Activated CD4-positive, alpha-beta T cell treated with anti-CD3 and anti-CD28 coated beads, Interleukin-2, amount 10 ng/mL, durations not matched to agents 24 days and 14 days (primary cell): Measurements from ENCODE around the gene MBD5. TPM values are rescaled to one million over a fixed set of nuclear protein-coding genes. Genes with fewer than 3 reads are reported as not detected.
"Not testable (repeated sequence)": the region's sequence is repeated elsewhere in the genome, so short reads cannot be mapped to it uniquely, and the experiment has no call there.

Experiments
- DNase-seq: peaks from one replicate; pipeline ENCODE4 v3.0.0; 2022
- H3K27ac Mint-ChIP-seq: one replicate; pipeline ENCODE4 v1.8.0; 2022; ENCODE audit warnings: mild to moderate bottlenecking, mixed read lengths
- H3K27me3 Mint-ChIP-seq: one replicate; pipeline ENCODE4 v1.8.0; 2022; ENCODE audit warnings: mixed read lengths
- H3K36me3 Mint-ChIP-seq: one replicate; pipeline ENCODE4 v1.8.0; 2022; ENCODE audit warnings: low read depth, mild to moderate bottlenecking, mixed read lengths
- H3K4me1 Mint-ChIP-seq: one replicate; pipeline ENCODE4 v1.8.0; 2021; ENCODE audit warnings: mixed read lengths
- H3K4me3 Mint-ChIP-seq: one replicate; pipeline ENCODE4 v1.8.0; 2022; ENCODE audit warnings: mild to moderate bottlenecking, moderate library complexity, mixed read lengths
- H3K9me3 Mint-ChIP-seq: one replicate; pipeline ENCODE4 v1.8.0; 2021; ENCODE audit warnings: mixed read lengths
- intact Hi-C: fragments of 100-400 bp; cut with micrococcal nuclease; formaldehyde crosslinking; loops from one replicate; pipeline ENCODE4 v1.15.1; 2023
- total RNA-seq: library from RNA; stranded (reverse); gene quantifications from 2 replicates; pipeline ENCODE4 v1.2.3, GENCODE V29; 2022

Gene MBD5
- total RNA-seq, 1 donor from 2014 or later = 24.6 TPM

DNA sequence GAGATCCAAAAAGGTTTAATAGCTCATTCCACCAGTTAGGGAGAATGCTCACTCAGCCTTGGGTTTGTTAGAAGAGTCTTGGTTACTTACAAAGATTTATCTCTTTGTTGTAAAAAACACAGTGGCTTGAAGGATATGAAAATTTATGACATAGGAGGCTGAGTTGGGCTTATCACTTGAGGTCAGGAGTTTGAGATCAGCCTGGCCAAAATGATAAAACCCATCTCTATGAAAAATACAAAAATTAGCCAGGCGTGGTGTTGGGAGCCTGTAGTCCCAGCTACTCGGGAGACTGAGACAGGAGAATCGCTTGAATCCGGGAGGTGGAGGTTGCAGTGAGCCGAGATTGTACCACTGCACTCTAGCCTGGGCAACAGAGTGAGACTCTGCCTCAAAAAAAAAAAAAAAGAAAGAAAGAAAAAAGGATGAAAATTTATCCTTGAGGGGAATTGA lies 522.2 kb downstream of the MBD5 start:
- DNase-seq, intact Hi-C loops, H3K27ac Mint-ChIP-seq, H3K4me3 Mint-ChIP-seq, H3K27me3 Mint-ChIP-seq, H3K36me3 Mint-ChIP-seq: not testable (repeated sequence)
- Mint-ChIP-seq H3K9me3 (peaks cover 11% of the 10 kb centered on the region), H3K4me1 (peaks cover 63% of the 10 kb centered on the region)

DNA sequence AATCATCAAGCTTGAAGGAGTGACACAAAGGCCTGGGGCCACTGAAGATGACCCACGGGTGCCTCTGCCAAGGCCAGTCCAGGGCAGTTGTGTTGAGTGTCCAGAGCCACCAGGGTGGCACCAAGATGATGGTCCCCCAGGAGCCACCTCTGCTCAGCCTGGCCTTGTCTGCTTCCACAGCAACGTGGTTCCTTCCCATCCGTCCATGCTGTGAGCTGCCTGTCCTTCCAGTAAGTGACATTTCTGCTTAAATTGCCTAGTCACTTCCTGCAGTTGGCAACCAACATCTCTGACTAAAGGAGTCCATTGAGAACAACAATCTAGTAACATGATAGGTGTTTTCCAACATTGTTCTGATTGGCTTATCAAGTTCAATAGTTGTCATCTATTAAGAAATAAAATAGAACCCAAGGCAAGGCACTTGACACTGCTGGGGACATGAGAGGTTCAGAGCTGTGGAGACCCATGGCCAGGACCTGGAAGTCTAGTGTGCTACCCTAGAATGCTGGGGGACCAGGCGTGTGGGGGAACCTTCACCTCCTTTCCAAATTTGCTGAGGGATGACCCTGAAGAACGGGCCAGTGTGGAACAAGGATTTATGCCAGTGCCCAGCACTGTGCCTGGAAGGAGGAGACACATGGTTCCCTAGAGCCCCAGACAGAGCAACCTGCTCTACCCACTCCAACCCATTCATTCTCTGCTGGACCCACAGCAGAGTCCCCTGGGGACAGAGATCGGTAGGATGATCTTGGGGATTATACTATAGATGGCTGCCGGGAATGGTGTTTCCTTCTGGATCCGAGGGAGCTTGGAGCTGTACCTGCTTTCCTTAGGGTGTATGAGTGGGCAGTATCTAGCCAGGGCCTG lies 524.7 kb downstream of the MBD5 start:
- Mint-ChIP-seq H3K4me3 (peak overlapping the region; percentile 36), H3K27me3 (no peaks in the 10 kb centered on the region), H3K9me3 (peaks cover 10% of the 10 kb centered on the region), H3K36me3 (peaks cover 4% of the 10 kb centered on the region), H3K4me1 (peaks cover 47% of the 10 kb centered on the region), H3K27ac (peak overlapping the region; percentile 87)
- DNase-seq = peak; percentile 83
- intact Hi-C loops = loop anchor here (1.0 kb wide), 1 partner anchor 100 kb away; no protein-coding TSS in a partner anchor

DNA sequence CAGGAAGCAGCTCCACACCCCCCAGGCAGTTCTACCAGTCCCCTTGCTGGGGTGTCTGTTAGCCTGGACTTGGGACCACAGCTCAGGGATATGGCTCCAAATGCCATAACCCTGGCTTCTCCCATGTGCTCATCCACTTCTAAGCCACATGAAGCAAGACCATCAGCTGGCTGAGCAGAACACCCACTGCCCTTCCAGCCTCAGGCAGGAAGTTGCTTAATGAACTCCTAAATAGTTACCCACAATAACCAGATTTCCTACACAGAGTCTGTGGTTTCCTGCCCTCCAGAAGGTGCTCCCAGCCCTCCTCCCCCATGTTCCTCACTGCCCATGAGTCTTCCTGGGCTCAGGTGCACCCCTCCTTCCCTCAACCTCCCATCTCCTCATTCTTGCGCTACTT lies 525.4 kb downstream of the MBD5 start:
- H3K36me3 Mint-ChIP-seq = peaks cover 2% of the 10 kb centered on the region
- intact Hi-C loops = no loop called here
- peaks cover 42% of the 10 kb centered on the region for H3K4me1 Mint-ChIP-seq
- H3K27me3 Mint-ChIP-seq = no peaks in the 10 kb centered on the region
- H3K27ac Mint-ChIP-seq = peak overlapping the region; percentile 87
- H3K9me3 Mint-ChIP-seq = peaks cover 6% of the 10 kb centered on the region
- peak; percentile 71 for DNase-seq
- peak overlapping the region; percentile 34 for H3K4me3 Mint-ChIP-seq

DNA sequence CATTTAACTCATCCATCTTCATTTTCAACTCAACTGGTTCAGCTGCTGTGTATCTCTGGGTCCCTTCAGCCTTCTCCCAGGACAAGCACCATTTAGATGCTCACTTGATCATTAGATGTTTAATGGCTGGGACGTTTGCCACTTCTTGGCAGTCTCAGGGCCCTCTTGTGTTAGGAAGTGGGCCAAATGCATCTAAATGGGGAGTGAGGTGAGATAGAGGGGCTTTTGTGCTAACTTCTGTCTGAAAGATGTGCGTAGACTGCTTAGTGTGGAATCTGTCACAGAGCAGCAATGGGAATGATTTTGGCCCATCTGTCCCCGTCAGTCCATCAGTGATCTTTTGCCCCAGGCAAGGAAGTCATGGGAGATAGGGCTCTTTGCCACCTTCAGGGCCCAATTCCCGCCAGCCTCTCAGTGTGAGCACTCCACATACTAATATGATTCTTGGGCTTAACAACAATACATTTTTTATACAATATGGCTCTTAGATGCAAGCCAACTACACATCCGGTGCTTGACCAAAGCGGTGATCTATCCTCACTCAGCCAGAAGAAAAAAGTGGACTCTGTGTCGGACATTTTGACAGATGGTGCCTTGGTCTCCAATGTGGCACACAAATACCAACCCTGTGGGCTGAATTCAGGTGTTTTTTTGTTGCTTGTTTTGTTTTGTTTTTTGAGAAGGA lies 528.0 kb downstream of the MBD5 start:
- Mint-ChIP-seq H3K27ac (no peak overlapping the region), H3K9me3 (peaks cover 6% of the 10 kb centered on the region), H3K4me1 (peaks cover 37% of the 10 kb centered on the region), H3K27me3 (no peaks in the 10 kb centered on the region), H3K36me3 (peaks cover 2% of the 10 kb centered on the region), H3K4me3 (no peak overlapping the region)
- DNase-seq = no peak
- intact Hi-C loops = no loop called here

DNA sequence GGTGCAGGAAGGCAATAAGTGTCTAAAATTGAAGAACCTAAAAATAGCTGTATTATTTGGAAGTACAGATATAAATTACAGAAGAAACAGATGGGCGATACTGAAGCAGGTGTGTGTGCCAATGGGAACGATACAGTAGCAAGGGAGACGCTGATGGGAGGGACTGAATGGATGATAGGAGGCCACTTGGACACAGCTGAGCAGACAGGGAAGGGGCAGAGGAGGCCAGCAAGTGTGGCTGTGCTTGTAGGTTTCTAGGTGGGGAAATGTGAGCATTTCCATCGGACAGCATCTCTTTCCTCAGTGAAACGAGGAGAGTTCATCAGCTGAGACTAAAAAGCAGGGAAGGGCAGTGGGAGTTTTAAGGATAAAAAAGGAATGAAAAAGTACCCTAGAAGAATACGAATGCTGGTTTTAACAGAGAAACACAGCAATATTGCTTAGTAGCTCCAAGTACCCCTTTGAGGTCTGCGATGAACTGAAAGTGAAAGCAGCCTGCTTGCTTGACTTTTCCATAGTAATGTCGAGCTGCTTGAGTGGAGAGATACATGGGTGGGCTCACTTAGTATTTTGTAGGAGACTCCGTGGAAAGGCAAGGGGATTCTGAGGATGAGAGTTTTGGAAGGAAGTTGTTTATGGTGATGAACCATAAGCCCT lies 531.9 kb downstream of the MBD5 start:
- intact Hi-C loops = loop anchor here (1.0 to 2.0 kb wide), 2 partner anchors 28 to 50 kb away; no protein-coding TSS in a partner anchor
- Mint-ChIP-seq H3K27ac (no peak overlapping the region), H3K4me1 (peaks cover 6% of the 10 kb centered on the region), H3K36me3 (no peaks in the 10 kb centered on the region), H3K9me3 (peaks cover 9% of the 10 kb centered on the region), H3K4me3 (no peak overlapping the region), H3K27me3 (no peaks in the 10 kb centered on the region)
- DNase-seq = peak; percentile 88

DNA sequence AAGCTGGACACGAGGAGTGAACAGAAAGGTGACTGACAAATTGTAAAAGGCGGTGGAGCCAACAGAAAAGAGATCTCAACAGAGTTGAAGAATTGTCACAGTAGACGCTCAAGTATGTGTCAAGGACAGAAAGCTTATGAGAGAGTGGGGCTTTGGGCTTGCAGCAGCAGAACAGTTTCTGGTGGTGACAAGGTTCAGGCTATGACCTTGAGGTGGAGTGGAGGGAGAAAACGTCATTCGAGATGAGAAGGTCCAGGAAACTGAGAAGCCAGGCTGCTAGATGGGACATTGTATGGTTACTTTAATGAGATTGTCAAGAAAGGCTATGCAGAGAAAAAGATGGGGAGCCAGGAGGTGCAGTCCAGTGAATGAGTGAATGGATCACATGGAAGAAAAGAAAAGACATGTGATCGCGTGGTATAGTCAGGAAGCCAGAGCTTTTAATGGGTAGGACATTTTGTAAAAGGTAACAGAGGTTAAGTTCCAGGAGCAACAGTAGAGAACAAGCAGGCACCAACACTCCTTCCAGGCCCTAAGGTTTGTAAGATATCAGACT lies 532.5 kb downstream of the MBD5 start:
- Mint-ChIP-seq H3K36me3 (no peaks in the 10 kb centered on the region), H3K27me3 (no peaks in the 10 kb centered on the region), H3K4me3 (no peak overlapping the region), H3K9me3 (peaks cover 13% of the 10 kb centered on the region), H3K27ac (no peak overlapping the region), H3K4me1 (peaks cover 6% of the 10 kb centered on the region)
- intact Hi-C loops = loop anchor here (1.0 to 2.0 kb wide), 2 partner anchors 29 to 50 kb away; no protein-coding TSS in a partner anchor
- DNase-seq = no peak

DNA sequence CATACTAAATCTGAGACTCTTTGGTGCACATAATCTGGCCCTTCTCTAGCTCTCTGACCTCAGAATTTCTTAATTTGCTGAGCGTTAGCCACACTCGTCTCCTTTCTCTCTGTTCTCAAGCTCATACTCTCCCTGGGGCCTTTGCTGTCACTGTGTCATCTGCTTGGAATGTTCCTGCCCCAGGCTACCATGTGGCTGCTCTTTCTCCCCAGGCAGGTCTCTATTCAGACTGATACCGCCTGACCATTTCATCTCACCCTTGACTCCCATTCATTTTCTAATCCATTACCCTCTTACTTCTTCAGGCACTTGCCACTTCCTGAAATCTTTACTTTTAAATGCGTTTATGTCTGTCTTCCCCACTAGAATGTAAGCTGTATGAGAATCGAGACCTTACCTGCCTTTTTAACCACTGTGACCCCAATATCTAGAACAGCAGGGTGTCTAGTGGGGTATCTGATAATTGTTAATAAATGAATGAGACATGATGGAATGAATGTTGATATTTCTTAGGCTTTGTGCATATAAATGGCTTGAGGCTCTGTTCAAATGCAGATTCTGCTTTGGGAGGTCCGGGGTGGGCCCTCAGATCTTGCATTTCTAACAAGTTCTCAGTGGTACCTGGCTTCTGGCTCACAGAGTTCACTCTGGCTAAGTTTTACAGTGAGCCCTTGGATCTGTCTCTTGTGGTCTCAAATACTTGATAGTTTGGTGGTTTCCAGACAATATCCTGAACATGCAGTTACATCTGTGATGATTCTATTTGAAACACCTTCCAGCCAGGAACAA lies 533.8 kb downstream of the MBD5 start:
- Mint-ChIP-seq H3K4me1 (peaks cover 6% of the 10 kb centered on the region), H3K27ac (no peak overlapping the region), H3K36me3 (no peaks in the 10 kb centered on the region), H3K9me3 (peaks cover 15% of the 10 kb centered on the region), H3K27me3 (no peaks in the 10 kb centered on the region), H3K4me3 (no peak overlapping the region)
- no peak for DNase-seq
- intact Hi-C loops = no loop called here

DNA sequence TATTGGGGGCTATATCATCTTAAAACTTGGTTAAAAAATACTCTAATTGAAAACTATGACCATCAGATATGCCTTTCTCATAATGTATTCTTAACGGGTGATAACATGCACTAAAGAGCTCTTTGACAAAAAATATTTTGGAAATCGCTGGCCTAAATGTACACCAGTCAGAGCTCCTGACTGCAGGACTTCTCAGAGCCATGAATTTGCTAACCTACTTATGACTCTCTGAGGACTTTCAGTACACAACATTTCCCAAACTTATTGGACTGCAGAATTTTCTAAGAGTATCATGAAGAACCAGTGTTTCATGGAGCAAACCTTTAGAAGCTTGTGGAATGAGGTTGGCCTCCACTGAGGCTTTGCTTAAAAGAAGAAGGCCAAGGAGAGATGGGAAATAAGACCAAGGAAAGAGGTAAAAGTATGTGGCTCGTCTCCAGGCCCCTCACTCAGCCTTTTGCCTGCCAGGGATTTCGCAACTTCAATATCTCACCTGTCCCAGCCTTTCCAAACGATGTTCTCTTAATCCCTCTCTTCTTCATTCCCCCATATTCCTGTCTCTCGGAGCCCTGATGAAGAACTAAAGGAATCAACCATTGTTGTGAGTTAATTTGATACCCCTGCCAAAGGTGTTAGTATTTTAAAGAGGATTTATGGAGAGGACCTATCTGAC lies 534.9 kb downstream of the MBD5 start:
- no peak for DNase-seq
- no peaks in the 10 kb centered on the region for H3K27me3 Mint-ChIP-seq
- no peaks in the 10 kb centered on the region for H3K36me3 Mint-ChIP-seq
- H3K9me3 Mint-ChIP-seq = peaks cover 15% of the 10 kb centered on the region
- no peak overlapping the region for H3K4me3 Mint-ChIP-seq
- intact Hi-C loops = no loop called here
- peaks cover 6% of the 10 kb centered on the region for H3K4me1 Mint-ChIP-seq
- H3K27ac Mint-ChIP-seq = no peak overlapping the region

DNA sequence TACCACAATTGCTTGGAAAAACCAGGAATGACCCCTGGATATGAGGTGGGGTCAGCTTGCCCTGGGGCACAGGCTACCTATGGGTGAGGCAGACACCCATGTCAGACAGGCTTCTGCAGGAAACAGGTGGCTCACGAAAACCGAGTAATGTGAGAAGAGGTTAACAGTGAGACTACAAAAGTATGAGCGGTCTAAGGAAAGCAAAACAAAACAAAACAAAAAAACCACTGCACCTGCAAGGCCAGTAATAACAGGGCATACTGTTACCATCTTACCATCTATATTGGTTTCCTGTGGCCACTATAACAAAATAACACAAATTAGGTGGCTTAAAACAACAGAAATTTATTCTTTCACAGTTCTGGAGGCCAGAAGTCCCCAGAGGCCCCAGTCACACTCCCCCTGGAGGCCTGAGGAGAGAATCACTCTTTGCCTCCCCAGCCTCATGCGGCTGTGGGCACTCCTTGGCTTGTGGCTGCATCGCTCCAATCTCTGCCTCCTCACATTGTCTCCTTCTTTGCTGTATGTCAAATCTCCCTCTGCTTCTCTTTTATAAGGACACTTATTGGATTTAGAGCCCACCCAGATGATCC lies 537.0 kb downstream of the MBD5 start:
- DNase-seq = no peak
- H3K27me3 Mint-ChIP-seq = no peaks in the 10 kb centered on the region
- no peak overlapping the region for H3K4me3 Mint-ChIP-seq
- peaks cover 3% of the 10 kb centered on the region for H3K4me1 Mint-ChIP-seq
- H3K27ac Mint-ChIP-seq = no peak overlapping the region
- no peaks in the 10 kb centered on the region for H3K36me3 Mint-ChIP-seq
- intact Hi-C loops = no loop called here
- H3K9me3 Mint-ChIP-seq = peaks cover 15% of the 10 kb centered on the region

DNA sequence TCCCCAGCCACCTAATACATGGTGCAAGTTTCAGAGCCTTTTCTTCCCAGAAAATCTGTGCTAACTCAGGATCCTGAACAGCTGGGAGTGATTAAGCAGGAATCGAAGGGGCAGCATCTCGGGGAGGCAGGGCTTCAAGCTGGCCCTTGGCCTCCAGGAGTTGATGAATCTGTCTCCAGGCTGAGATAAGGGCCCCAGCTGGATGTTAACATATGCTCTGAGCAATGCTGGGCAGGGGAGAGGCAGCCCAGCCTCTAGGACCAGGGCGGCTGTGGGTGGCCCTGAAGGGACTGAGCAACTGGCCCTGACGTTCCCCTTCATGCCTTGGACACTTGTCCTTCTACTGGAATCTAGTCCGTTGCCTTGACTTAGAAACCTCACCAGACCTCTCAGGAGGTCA lies 539.6 kb downstream of the MBD5 start:
- no peaks in the 10 kb centered on the region for H3K36me3 Mint-ChIP-seq
- H3K9me3 Mint-ChIP-seq = peaks cover 19% of the 10 kb centered on the region
- intact Hi-C loops = no loop called here
- H3K27ac Mint-ChIP-seq = no peak overlapping the region
- H3K4me1 Mint-ChIP-seq = peaks cover 3% of the 10 kb centered on the region
- no peak overlapping the region for H3K4me3 Mint-ChIP-seq
- H3K27me3 Mint-ChIP-seq = peaks cover 3% of the 10 kb centered on the region
- DNase-seq = no peak

DNA sequence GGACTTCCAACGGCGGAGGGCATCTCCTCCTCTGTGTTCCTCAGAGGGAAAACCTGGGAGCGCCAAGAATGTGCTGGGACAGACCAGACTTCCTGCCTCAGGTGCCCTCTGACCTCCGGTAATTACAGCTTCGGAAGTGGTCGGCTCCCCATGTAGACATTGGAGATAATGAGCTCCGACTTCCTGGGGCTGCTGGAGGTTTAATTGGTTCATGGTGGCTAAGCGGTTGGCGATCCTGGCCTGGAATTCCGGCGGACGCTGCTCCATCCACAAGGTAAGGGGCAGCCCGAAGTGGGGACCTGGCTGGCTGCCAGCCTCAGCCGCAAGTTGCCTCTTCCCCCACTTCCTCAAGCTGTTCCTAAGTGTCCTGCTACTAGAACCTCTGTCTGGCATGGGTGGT lies 540.5 kb downstream of the MBD5 start:
- peaks cover 5% of the 10 kb centered on the region for H3K27me3 Mint-ChIP-seq
- H3K27ac Mint-ChIP-seq = no peak overlapping the region
- no peak for DNase-seq
- H3K36me3 Mint-ChIP-seq = no peaks in the 10 kb centered on the region
- H3K4me3 Mint-ChIP-seq = no peak overlapping the region
- H3K9me3 Mint-ChIP-seq = peaks cover 11% of the 10 kb centered on the region
- intact Hi-C loops = no loop called here
- peaks cover under 1% of the 10 kb centered on the region for H3K4me1 Mint-ChIP-seq

DNA sequence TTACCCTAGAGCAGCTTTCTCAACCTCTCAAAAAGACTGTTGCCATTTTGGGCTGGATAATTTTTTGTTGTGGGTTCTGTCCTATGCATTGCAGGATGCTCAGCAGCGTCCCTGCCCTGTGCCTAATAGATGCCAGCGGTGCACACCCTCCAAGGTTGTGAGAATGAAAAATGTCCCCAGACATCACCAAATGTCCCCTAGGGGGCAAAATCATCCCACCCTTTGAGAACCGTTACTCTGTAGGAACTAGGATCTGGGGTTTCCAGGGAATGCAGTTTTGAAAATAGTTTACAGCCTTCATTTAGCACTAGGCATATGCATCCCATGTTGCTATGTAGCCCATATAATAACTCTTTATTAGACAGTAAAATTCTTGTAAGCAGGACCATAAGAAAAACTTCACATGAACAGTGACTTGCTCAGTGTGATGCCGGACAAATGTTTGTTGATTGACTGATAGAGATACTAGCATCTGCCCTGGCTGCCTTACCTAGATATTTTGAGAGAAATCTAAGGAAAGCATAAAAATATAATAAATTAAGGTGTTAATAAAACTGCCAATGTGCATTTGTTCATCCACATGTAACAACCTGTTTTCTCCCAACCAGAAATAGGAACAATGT lies 544.5 kb downstream of the MBD5 start:
- H3K27ac Mint-ChIP-seq = no peak overlapping the region
- DNase-seq = no peak
- intact Hi-C loops = no loop called here
- peaks cover 4% of the 10 kb centered on the region for H3K9me3 Mint-ChIP-seq
- no peak overlapping the region for H3K4me3 Mint-ChIP-seq
- no peaks in the 10 kb centered on the region for H3K36me3 Mint-ChIP-seq
- peaks cover 7% of the 10 kb centered on the region for H3K27me3 Mint-ChIP-seq
- peaks cover 16% of the 10 kb centered on the region for H3K4me1 Mint-ChIP-seq
